Astrocyte of the hippocampus (primary cell): ENCODE measurements around the gene PLXNC1.

Experiments used
- DNase-seq: peaks from one replicate; pipeline ENCODE4 v3.0.0; 2011; ENCODE audit warnings: low read depth, low spot score

PLXNC1 gene

GRCh38 chr12:94239332-94239993 lies 91.1 kb downstream of the PLXNC1 start:
- no peak for DNase-seq

DNA sequence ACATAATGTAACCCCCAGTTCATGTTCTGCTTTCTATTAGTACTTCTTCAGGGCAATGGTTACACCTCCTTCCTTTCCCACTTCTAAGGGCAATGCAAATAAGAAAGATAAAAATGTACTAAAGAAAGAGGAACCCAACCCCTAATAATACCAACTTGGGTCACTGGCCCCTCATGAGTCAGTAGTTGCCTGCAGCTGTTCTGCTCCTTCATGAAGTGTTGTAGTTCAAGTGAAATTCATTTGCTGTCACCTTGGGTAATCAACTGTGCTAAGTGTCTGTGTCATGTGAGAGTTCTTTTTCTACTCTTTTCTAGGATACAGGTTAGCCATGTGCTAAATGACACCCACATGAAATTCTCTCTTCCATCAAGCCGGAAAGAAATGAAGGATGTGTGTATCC lies 91.8 kb downstream of the PLXNC1 start:
- DNase-seq, result no peak

DNA sequence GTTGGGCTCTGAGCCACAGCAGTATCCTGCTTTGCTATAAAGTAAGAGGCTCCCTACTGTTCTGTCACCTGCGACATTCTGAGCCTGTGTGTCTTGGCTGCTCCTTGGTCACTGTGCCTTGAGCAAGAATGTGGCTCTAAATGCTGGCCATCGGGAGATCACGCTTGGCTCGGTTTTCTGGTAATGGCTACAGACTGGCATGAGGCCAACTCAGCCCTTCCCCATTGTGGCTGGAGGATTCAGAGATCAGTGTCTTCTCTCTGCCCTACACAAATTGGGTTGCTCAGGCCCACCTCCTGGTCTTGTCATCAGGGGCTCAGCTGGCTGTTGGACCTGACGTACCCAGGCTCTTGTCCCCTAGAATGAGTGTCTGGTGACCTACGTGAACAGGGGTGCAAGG lies 94.5 kb downstream of the PLXNC1 start:
- no peak for DNase-seq

DNA sequence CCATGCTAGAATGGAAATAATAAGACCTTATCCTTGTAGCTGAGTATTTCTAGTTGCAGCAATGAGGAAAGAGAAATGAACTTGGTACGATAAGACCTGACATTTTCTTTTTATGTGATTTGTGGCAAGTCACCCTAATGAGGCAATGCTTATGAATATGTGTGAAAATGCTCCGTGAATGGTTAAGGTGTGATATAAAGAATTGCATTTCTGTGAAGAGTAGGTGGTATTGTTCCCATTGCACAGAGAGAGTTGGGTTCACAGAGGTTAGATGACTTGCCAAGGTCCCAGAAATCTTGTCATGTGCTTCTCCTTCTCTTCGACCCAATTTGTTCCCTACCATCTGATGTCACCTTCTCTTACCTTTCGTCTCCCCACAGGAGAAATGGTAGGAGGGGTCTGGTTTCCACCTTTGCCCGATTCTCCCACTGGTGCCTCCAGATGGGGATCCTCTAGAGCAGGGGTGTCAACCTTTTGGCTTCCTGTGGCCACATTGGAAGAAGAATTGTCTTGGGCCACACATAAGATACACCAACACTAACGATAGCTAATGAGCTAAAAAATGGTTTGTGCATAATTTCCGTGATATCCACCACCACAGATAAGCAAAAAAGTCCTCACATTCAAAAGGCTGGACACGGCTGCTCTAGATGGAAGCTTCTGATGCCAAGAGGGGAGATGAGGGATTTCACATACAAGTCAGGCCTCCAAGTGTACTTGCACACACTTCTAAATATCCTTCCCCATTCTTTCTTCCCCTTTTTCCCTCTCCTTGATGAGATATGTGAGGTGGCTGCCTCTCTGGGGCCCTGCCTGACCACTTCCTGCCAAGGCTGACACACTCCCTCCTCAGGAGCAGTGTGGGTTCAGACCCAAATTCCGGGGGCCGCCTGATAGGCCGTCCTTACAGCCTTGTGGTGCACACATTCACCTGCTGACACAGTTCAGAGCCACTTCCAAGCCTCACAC lies 96.1 kb downstream of the PLXNC1 start:
- no peak for DNase-seq

GRCh38 chr12:94245631-94246383 lies 97.4 kb downstream of the PLXNC1 start:
- no peak for DNase-seq

DNA sequence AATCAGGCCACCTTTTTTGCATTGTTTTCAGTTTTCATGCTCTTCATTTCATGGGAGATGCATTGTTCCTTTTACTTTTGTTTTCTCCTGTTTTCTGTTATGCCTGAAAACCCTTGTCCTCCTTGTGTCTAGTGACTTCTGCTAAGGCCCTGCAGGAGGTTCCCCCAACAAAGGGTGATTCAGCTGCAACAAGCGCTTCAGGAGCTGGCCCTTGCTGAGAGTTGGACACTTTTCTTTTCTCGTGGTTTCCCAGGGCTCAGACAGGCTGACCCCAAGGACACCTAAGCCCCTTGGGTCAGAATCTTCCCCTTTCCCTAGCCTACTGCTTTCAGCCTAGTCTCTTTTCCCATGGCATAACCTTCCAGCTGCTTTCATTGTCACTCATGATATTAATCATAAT lies 98.9 kb downstream of the PLXNC1 start:
- DNase-seq, result no peak

GRCh38 chr12:94248582-94248981 lies 100.2 kb downstream of the PLXNC1 start:
- no peak for DNase-seq

DNA sequence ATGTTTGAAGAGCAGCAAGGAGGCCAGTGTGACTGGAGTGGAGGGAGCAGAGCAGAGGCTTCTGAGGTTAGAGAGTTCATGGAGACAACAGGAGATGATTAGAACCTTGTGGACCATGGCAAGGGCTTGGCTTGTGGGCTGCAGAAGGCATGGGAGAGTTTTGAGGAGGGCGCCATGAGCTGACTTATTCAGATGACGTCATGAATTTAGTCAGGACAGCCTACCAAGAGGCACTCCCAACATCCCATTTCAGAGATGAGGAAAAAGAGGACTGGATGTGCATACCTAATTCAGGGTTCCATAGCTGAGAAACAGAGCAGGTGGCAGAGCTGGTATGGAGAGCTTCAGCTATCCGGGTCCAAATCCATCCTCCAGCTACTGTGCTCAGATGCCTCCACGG lies 101.8 kb downstream of the PLXNC1 start:
- no peak for DNase-seq

- DNase-seq, result no peak
These were observed 105.9 kb downstream of the PLXNC1 start for GRCh38 chr12:94254270-94254669.

GRCh38 chr12:94255006-94255405 lies 106.6 kb downstream of the PLXNC1 start:
- DNase-seq, result no peak

- no peak for DNase-seq
These were observed 107.1 kb downstream of the PLXNC1 start for GRCh38 chr12:94255428-94255827.

DNA sequence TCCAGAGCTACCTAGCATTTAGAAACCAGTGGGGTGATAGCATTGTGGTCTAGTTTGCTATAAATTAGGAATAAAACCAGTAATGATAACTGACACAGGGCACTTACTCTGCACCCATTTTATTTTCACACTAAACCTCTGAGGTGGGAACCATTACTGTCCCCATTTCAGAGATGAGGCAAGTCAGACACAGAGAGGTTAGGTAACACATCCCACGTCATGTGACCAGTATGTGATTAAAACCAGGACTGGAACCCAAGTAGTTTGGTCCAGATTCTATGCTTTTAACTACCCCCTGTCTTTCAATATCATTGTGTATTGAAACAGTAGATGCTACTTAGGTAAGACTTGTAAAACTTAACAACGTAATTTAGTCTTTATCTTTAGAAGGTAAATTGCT lies 110.2 kb downstream of the PLXNC1 start:
- DNase-seq, result no peak

DNA sequence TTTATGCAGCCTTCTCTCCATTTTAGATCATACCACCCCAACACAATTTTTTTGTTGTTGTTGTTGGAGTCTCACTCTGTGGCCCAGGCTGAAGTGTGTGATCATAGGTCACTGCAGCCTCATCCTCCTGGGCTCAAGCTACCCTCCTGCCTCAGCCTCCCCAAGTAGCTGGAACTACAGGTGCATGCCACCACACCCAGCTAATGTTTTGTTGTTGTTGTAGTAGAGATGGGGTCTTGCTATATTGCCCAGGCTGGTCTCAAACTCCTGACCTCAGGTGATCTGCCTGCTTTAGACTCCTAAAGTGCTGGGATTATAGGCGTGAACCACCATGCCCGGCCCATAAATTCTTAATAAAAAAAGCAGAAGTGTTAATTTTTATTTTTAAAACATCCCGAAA lies 111.6 kb downstream of the PLXNC1 start:
- DNase-seq, result no peak

DNA sequence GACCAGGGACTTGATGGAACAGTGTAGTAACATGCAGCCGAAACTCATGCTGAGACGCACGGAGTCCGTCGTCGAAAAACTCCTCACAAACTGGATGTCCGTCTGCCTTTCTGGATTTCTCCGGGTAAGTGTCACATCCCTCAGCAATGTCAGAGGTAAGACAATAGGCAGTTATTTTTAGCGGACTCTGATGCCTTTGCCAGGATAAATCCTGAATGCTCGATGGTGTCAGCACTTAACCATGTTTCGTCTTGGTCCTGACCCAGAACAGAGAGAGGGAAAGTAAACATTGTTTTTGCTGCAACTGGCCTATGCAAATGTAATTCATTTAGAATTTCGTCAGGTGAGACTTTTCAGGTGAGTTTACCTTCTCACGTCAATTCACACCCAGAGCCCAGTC lies 112.3 kb downstream of the PLXNC1 start:
- DNase-seq, result no peak

DNA sequence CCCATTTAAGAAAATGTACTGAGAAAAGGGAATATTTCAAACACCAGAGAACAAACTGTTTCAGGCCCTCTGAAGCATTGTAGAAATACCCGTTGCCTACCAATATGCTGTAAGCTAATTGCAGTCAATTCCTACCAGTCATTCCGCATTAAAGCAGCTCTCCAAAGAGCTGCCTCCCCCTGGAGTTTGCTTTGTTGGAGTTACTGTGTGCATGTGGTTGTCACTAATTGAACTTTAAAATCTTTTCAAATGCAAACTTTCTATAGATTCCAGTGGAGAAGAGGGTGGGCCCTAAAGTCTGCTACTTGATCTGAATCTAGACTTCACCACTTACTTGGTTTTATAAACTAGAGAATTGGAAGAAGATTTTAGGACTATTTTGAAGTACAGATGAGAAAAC lies 112.7 kb downstream of the PLXNC1 start:
- no peak for DNase-seq

DNA sequence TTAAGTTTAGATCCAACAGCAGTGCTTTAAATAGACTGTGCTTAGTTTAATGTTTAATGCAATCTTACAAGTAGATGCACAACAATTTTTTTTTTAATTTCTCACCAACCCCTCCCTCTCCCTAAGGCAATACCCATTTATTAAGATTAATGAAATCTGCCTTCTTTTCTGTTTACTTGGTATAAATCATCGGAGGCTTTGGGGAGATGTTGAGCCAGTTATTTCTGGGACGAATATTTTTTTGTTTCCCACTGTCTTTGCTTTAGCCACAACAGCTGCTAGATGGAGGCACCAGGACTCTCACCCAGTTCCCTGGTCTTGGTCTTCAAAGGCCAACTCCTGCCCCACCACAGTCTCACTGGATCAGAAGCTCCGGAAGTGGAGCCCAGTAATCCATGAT lies 113.4 kb downstream of the PLXNC1 start:
- DNase-seq, result no peak

DNA sequence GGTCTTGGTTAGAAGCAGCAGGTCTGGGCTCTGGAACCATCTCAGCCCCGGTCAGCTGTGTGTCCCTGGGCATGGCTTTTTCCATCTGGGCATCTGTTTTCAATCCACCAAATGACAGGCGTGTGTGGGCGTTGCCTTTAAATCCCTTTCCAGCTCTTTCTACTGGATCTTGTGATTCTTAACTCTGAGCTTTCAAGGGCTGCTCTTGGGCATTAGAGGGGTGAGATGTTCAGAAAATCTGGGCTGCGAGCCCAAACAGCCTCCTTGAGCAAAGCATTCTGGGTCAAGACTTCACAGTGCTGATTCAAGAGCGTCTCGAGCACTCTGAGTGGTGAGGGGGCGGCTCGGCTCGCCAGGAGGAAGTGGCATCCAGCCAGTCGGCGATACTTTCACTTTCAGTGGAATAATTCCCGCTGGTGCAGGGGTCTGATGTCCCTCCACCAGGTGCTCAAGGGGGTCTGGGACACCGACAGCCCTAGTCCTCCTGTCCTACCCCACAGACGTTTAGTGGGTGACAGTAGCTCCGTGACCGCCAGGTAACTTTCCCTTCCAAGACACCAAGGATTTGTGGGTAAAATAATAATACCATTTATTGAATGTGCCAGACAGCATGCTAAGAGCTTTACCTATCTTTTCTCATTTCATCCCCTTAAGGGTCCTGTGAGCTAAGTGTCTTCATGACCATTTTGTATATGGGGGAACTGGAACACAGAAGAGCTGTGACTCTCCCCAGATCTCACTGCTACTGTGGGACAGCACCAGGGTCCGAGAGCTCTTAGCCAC lies 114.0 kb downstream of the PLXNC1 start:
- peak; percentile 95 for DNase-seq

DNA sequence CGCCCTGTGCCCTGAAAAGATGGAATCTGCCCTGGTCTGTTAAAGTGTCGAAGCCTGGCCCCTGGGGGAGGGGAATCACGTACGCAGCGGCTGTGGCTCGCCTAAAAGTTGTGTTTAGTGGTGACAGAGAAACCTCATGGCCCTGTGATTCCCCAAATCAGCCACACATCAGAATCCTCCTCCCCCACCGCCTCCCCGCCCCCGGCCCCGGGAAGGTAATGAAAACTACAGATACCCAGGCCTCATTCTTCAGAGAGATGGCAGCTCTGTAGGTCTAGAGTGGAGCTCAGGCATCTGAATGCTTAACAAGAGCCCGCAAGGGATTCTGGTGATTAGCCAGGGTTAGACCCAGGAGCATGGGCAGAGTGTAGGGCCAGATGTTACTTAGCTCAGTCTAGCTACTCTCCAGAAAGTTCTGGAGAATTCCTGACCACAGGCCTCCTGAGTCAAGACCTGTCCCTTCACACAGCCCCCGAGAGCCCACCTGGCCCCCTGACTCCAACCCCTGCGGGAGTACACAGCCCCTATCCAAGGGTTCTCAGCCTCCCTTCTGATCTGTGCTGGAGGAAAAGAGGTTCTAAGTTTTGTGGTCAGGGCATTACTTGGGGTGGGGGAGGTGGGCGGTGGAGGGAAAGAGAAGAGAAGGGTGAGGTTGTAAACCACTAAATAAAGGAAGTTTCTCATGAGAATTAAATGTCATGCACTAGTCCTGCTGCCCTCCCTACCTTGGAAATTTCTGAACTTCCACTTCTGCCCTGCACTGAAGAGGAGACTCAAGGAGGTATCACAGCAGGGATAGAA lies 114.8 kb downstream of the PLXNC1 start:
- DNase-seq, result no peak

DNA sequence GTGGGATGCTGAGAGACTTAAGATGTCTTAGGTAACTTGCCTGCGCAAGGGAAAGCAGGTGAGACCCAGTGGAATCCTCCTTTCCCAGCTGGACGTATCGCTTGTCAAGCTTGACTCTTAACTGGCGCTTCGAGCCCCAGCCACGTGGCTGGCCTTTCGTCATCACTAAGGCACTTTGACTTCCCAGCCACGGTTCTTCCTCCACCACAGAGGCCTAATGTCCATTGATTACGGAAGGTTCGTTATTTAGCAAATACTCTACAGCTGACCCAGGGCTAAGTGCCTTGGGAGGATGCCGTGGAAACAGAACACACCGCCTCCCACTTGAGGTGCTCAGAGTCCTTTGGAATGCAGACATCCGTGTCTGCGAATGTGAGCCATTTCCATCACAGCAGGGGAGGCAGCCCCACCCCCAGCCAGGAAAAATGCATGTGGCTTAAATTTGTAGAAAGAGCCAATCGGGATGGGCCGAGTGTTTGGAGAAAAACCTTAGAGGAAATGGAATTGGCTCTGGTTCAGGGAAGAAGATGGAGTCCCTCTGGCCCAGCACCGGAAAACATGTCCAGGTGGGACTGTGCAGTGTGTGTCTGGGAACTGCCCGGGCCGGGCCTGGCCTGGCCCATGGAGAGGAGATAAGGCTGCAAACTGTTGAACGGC lies 115.7 kb downstream of the PLXNC1 start:
- peak; percentile 55 for DNase-seq
